Measurements from ENCODE around the gene PRKN.

DNA sequence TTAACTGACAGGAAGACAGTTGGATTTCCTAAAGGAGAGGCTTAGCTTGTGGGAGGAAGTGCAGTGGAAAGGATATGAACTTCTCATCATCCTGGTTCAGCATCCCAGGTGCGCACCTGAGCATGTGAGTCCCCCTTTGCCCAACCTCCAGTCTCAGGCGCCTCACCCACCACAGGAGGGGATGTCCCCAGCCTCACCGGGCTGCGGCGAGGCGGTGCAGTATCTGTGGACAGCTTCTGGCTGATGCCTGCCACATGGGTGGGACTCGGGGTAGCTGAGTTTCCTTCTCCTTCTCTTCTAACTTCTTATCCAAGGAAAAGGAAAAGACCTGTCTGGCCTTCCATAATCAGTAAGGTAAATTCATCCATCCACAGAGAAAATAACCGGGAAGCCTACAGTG lies 914.4 kb downstream of the PRKN start:
- TF ChIP-seq, protein P1, sequence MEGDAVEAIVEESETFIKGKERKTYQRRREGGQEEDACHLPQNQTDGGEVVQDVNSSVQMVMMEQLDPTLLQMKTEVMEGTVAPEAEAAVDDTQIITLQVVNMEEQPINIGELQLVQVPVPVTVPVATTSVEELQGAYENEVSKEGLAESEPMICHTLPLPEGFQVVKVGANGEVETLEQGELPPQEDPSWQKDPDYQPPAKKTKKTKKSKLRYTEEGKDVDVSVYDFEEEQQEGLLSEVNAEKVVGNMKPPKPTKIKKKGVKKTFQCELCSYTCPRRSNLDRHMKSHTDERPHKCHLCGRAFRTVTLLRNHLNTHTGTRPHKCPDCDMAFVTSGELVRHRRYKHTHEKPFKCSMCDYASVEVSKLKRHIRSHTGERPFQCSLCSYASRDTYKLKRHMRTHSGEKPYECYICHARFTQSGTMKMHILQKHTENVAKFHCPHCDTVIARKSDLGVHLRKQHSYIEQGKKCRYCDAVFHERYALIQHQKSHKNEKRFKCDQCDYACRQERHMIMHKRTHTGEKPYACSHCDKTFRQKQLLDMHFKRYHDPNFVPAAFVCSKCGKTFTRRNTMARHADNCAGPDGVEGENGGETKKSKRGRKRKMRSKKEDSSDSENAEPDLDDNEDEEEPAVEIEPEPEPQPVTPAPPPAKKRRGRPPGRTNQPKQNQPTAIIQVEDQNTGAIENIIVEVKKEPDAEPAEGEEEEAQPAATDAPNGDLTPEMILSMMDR (IDR thresholded peaks at IDR 0.05): no peak
- no peak for TF ChIP-seq POLR2A (IDR thresholded peaks at IDR 0.05)
